M059J (cell line): ENCODE data around the gene GNAI1. TPM values are rescaled to one million over a fixed set of nuclear protein-coding genes. Genes with fewer than 3 reads are reported as not detected.

ENCODE experiments used
- DNase-seq: peaks from one replicate; pipeline ENCODE4 v3.0.0-alpha.2; 2012; ENCODE audit warnings: low read depth
- total RNA-seq: library from RNA; depleted of rRNA; stranded (reverse); fragments of >200 nt; shearing (Covaris generic); gene quantifications from 2 replicates; pipeline ENCODE4 v1.2.3, GENCODE V29; 2014; rRNA removed

GNAI1 gene
- 48.1 and 58.9 TPM in 2 replicates for total RNA-seq

GRCh38 chr7:80134536-80135308, at the start of gene GNAI1:
Gene GNAI1, plus strand, starts transcription at chr7:80134831. Its CDS starts 330 bp downstream, at chr7:80135161.
- peak; percentile 85 for DNase-seq

- peak; percentile 79 for DNase-seq
Observed at GRCh38 chr7:80087051-80087770, 47.4 kb upstream of the GNAI1 start.

GRCh38 chr7:80087771-80088170, 46.9 kb upstream of the GNAI1 start:
- no peak for DNase-seq

DNA sequence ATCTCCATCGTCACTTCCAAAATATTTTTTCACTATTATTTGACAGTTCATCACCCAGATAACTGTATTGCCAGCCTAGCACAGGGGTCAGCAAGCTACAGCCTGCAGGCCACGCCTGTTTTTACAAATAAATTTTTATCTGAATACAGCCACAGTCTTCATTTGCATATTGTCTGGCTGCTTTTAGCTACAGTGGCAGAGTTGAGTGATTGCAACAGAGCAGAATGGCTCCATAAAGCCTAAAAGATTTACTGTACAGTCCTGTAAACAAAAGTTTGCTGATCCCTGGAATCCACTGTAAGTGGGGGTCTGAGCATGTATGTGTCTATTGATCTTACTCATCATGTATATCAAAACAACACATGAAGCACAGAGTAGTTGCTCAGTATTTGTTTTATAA, 45.9 kb upstream of the GNAI1 start:
- DNase-seq, result peak; percentile 52

DNA sequence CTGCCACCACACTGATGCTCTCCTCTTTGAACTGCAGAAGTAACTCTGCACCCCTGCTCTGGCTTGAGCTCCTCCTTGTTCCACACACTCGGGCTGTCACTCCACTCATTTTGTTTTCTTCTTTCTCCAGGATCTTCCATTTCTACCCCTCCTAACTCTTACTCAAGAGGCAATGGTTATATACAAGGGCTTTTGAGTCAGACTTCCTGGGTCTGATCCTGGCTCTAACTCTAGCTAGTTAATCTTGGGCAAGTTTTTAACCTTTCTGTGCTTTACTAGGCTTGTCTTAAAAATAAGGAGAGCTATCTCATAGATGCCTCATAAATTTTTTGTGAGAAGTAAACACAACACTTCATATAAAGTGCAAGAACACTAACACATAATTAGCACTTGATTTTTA, 45.3 kb upstream of the GNAI1 start:
- DNase-seq, result peak; percentile 37

DNA sequence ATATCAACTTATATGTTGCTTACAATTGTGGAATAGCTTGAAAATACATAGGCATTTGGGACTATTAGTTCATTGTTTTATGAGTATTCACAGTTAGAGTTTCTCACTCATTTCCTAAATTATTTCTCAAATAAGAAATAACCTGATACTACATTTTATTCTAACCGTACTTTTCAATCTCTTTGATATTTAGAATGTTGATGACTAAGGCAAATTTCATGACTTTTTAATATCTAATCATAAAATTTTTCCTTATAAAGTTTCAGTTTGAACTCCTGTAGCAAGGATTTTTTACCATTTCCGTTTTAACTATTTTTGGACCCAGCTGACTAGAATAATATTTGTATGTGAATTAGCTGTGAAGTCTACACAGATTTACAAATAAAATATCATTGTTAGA, 41.3 kb upstream of the GNAI1 start:
- no peak for DNase-seq

- DNase-seq, result peak; percentile 36
Observed at GRCh38 chr7:80095545-80095944, 39.1 kb upstream of the GNAI1 start.

GRCh38 chr7:80097756-80098155, 36.9 kb upstream of the GNAI1 start:
- DNase-seq, result no peak

GRCh38 chr7:80098795-80099194, 35.8 kb upstream of the GNAI1 start:
- DNase-seq, result no peak

- DNase-seq, result no peak
Observed at GRCh38 chr7:80100254-80100653, 34.4 kb upstream of the GNAI1 start.

DNA sequence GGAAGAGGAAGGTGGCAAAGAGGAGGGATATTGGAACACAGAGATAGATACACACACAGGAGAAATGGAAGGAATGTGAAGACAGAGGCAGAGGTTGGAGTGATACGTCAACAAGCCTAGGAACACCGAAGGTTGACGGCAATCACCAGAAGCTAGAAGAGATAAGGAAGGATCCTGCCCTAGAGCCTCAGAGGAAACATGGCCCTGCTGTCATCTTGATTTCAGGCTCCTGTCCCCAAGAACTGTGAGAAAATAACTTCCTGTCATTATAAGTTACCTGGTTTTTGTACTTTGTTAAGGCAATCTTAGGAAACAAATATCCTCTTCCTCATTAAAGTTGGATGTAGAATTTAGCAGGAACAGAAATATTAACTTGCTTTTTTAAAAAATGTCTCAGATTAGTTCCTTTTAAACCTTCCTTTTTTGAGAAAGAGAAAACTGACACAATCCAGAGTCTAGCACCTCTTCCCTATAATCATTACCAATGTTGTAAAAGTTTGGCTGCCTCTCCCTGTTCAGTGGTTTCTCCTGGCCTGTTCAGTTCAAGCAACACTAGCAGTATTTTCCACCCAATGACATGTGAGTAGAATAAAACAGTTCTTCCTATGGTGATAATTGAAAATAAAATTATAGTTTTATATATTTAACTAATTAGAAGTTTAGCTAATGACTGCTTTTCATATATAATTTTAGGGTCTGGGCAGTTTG, 28.8 kb upstream of the GNAI1 start:
- DNase-seq, result no peak

DNA sequence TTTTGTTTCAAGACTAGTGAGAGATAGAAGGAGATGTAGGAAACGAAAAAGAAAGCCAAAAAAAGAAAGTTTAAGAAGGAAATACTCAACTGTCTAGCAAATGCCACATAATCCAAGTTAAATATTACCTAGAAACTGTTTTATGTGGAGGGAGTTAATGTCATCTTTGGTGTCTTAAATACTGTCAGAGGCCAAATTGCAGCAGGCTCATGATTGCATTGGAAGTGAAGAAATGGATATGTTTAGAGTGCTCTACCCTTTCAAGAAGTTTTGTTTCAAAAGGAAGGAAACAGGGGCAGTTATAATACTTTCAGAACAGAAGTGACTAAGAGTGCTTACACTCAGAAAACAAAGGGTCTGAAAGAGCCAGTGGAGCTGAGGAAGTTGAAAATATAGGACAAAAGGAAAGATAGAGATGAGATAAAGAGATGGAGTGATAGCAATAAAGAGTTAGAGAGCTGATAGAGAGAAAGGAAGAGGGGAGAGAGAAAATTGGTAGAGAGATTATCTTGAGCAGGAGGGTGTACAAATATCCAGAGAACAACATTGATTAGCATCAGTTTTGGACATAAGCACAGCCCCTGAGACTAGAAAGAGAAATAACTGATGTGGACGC, 28.0 kb upstream of the GNAI1 start:
- DNase-seq, result no peak

GRCh38 chr7:80107278-80107677, 27.4 kb upstream of the GNAI1 start:
- no peak for DNase-seq

- no peak for DNase-seq
Observed at GRCh38 chr7:80110376-80110775, 24.3 kb upstream of the GNAI1 start.

DNA sequence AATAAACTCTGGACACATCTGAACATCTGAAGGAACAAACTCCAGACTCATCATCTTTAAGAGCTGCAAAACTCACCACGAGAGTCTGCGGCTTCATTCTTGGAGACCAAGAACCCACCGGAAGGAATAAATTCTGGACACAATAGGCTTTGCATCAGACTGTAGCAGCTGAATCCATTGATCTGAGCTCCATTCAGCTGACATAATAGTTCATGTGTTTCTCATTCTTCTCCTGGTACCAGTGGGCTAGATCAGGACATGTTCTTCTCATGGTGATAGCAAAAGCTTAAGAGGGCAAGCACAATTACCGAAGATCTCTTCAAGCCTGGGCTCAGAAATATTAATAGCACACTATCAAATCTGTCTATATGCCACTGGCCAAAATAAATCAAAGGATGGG, 20.5 kb upstream of the GNAI1 start:
- no peak for DNase-seq

DNA sequence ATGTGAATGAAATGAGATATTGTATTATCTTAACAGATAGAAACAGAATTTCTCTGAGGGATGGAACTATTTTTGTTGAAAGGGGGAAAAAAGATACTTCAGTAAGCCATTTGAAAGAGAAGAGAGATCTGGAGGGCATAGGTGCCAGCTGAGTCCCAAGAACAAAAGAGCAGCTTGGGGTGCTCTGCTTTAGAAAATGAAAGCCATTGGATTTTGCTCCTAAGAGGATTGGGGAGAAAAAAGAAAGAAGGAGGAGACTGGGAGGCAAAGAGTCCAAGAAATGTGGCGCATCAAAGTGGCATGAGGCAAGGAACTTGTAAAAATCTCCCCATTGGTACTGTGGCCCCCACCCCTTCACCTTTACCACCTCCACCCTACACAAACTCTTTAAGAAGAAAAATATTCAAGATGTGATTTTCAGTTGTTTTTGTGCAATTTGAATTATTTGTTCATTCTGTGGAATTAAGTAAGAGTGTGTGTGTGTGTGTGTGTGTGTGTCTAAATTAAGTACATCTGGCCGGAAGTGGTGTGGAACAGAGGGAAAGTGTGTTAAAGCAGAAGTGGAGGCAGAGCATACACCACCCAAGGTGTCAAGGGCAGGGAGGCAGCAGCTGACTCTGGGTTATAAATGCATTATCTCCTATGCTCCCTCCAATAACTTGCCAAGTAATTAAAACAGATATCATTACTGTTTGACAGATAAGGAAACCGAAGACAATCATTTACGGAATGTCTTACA, 9.9 kb upstream of the GNAI1 start:
- DNase-seq, result no peak

- no peak for DNase-seq
Observed at GRCh38 chr7:80127412-80128160, 7.0 kb upstream of the GNAI1 start.

DNA sequence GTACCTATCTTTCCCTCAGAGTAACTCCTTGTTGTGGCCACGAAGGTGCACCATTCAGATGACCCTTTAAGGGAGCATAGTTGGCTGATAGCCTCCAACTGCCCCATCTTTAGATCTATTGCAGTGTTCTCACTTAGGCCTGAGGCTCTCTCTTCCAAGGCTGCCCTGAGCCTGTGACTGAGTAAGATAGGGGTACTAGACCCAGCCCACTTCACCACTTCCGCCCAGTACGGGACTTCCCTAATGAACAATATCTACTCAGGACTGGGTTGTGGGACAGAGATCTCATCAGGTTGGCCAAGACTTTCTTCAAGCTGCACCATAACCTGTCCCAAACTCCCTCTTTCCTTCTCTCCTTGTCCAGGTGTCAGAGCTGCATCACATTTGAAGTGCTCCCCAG, 5.7 kb upstream of the GNAI1 start:
- no peak for DNase-seq

DNA sequence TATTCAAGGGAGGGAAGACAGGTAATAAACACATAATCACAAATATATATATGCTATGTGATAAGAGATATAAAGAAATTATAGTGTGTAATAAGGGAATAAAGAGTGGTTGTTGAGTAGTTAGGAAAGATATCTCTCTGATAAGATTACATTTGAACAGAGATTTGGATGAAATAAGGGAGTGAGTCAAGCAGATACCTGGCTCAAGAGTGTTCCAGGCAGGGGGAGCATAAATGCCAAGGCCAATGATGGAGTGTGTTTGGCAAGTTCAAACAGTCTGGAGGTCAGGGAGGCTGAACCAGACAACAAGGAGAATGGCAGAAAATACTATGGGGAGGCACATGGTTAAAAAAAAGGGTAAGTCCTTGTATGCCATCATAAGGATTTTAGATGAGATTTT, 4.8 kb upstream of the GNAI1 start:
- no peak for DNase-seq

- DNase-seq, result no peak
Observed at GRCh38 chr7:80131675-80132435, 2.8 kb upstream of the GNAI1 start.
